Astrocyte (in vitro differentiated cells and primary cell): ENCODE data around the gene PLLP.

Source experiments
- EZH2 ChIP-seq: IDR thresholded peaks from 2 replicates; pipeline ENCODE4 v1.6.1; 2012; ENCODE audit warnings: mild to moderate bottlenecking, low read length, inconsistent platforms; ENCODE audit not compliant: insufficient read depth
- TF ChIP-seq, protein P1 (sequence below): IDR thresholded peaks from 2 replicates; pipeline ENCODE4 v1.5.1; 2011; ENCODE audit warnings: low read depth, mild to moderate bottlenecking, inconsistent platforms, low read length, moderate library complexity; ENCODE audit not compliant: insufficient read depth

GRCh38 chr16:57299009-57299718 is 14.7 kb upstream of the PLLP start:
- TF ChIP-seq, protein P1, sequence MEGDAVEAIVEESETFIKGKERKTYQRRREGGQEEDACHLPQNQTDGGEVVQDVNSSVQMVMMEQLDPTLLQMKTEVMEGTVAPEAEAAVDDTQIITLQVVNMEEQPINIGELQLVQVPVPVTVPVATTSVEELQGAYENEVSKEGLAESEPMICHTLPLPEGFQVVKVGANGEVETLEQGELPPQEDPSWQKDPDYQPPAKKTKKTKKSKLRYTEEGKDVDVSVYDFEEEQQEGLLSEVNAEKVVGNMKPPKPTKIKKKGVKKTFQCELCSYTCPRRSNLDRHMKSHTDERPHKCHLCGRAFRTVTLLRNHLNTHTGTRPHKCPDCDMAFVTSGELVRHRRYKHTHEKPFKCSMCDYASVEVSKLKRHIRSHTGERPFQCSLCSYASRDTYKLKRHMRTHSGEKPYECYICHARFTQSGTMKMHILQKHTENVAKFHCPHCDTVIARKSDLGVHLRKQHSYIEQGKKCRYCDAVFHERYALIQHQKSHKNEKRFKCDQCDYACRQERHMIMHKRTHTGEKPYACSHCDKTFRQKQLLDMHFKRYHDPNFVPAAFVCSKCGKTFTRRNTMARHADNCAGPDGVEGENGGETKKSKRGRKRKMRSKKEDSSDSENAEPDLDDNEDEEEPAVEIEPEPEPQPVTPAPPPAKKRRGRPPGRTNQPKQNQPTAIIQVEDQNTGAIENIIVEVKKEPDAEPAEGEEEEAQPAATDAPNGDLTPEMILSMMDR, result no peak
- TF ChIP-seq EZH2, result no peak
